Naive thymus-derived CD4-positive, alpha-beta T cell (primary cell): ENCODE data around the gene CTDSP2. TPM values are rescaled to one million over a fixed set of nuclear protein-coding genes. Genes with fewer than 3 reads are reported as not detected.
"Not testable (repeated sequence)": the region's sequence is repeated elsewhere in the genome, so short reads cannot be mapped to it uniquely, and the experiment has no call there.

Source experiments
- ATAC-seq: fragments of 150-1000 bp; cut with Tn5 transposase; 2 replicates; pipeline ENCODE4 v1.10.0; 2021; ENCODE audit warnings: mild to moderate bottlenecking, moderate library complexity
- CTCF ChIA-PET: fragments of 350-600 bp; sonication (Branson Sonifier 250); formaldehyde crosslinking; loops from one replicate; lab custom pipeline; 2021; ENCODE audit warnings: antibody characterized with exemption; lab: Charles Lee
- POLR2A ChIA-PET: fragments of 350-600 bp; sonication (Branson Sonifier 250); formaldehyde crosslinking; loops from one replicate; lab custom pipeline; 2021; ENCODE audit warnings: antibody characterized with exemption, inconsistent platforms; lab: Charles Lee
- DNase-seq, 9 donors: peaks; one replicate each; pipeline versions ENCODE4 v3.0.0 to v3.0.0-alpha.2; 2020 to 2022; ENCODE audit warnings: mixed read lengths in 1 of 9
- H3K27ac ChIP-seq: one replicate; pipeline ENCODE4 v1.7.0; 2013; ENCODE audit warnings: mild to moderate bottlenecking, low read depth, low read length, moderate library complexity
- H3K27me3 ChIP-seq, 2 donors: one replicate each; pipeline ENCODE4 v1.7.0; 2013; ENCODE audit warnings: low read length in 2 of 2, mild to moderate bottlenecking in 2 of 2, moderate library complexity in 2 of 2; ENCODE audit not compliant: control insufficient read depth in 2 of 2, insufficient read depth in 2 of 2
- H3K36me3 ChIP-seq, 3 experiments: 1 replicate in 2 of 3; 2 replicates in 1 of 3; pipeline ENCODE4 v1.7.0; 2013; ENCODE audit warnings: low read length in 3 of 3, mild to moderate bottlenecking in 3 of 3, moderate library complexity in 1 of 3; ENCODE audit not compliant: insufficient read depth in 3 of 3, control insufficient read depth in 2 of 3
- H3K4me1 ChIP-seq, 2 donors: one replicate each; pipeline ENCODE4 v1.7.0; 2013; ENCODE audit warnings: low read length in 2 of 2, mild to moderate bottlenecking in 2 of 2, moderate library complexity in 1 of 2; ENCODE audit not compliant: control insufficient read depth in 2 of 2, insufficient read depth in 2 of 2
- H3K4me3 ChIP-seq: 2 replicates; pipeline ENCODE4 v1.7.0; 2013; ENCODE audit warnings: mild to moderate bottlenecking, low read length
- H3K9me3 ChIP-seq, 3 experiments: 1 replicate in 2 of 3; 2 replicates in 1 of 3; pipeline ENCODE4 v1.7.0; 2013; ENCODE audit warnings: low read length in 3 of 3; ENCODE audit not compliant: control insufficient read depth in 2 of 3
- H3K27ac Mint-ChIP-seq, 9 donors: one replicate each; pipeline ENCODE4 v1.8.0; 2020 to 2022; ENCODE audit warnings: mixed read lengths in 9 of 9, mild to moderate bottlenecking in 8 of 9, moderate library complexity in 5 of 9, inconsistent platforms in 2 of 9
- H3K27me3 Mint-ChIP-seq, 5 donors: one replicate each; pipeline ENCODE4 v1.8.0; 2021 to 2022; ENCODE audit warnings: mixed read lengths in 5 of 5, mild to moderate bottlenecking in 1 of 5
- H3K36me3 Mint-ChIP-seq, 5 donors: one replicate each; pipeline ENCODE4 v1.8.0; 2020 to 2022; ENCODE audit warnings: mixed read lengths in 5 of 5, mild to moderate bottlenecking in 3 of 5, inconsistent platforms in 1 of 5
- H3K4me1 Mint-ChIP-seq, 7 donors: one replicate each; pipeline ENCODE4 v1.8.0; 2020 to 2022; ENCODE audit warnings: mixed read lengths in 7 of 7, mild to moderate bottlenecking in 3 of 7, inconsistent platforms in 1 of 7
- H3K4me3 Mint-ChIP-seq, 10 donors: one replicate each; pipeline ENCODE4 v1.8.0; 2020 to 2022; ENCODE audit warnings: mild to moderate bottlenecking in 10 of 10, mixed read lengths in 10 of 10, moderate library complexity in 6 of 10, inconsistent platforms in 2 of 10
- H3K9me3 Mint-ChIP-seq, 11 donors: one replicate each; pipeline ENCODE4 v1.8.0; 2020 to 2022; ENCODE audit warnings: mixed read lengths in 11 of 11, mild to moderate bottlenecking in 4 of 11, inconsistent platforms in 1 of 11, moderate library complexity in 1 of 11
- intact Hi-C, 2 donors: fragments of 100-400 bp; cut with micrococcal nuclease; formaldehyde crosslinking; loops; one replicate each; pipeline ENCODE4 v1.15.1; 2023
- polyA plus RNA-seq, 2 donors: library from polyadenylated mRNA; unstranded; fragments of 300-500 nt; fragmentation: Illumina TruSeq; gene quantifications; one replicate each; pipeline ENCODE4 v1.2.3, GENCODE V29; 2021
- total RNA-seq, 6 experiments: library from RNA in 5 of 6; stranded (reverse) in 5 of 6; gene quantifications; 1 replicate in 5 of 6; 2 replicates in 1 of 6; pipeline ENCODE4 v1.2.3 and lab custom pipeline; 2021 to 2026

The CTDSP2 gene
- total and polyA plus RNA-seq, 7 experiments from 2014 or later: 86.9 to 295 (median 130) TPM

GRCh38 chr12:57888409-57889157 lies 42.1 kb upstream of the CTDSP2 start:
- DNase-seq (peak in 4 of 9 donors; percentile 21 to 36 (median 28)), ATAC-seq (no peak)
- Histone ChIP-seq H3K36me3 (no peaks in the 10 kb centered on the region), H3K9me3 (peaks cover 0 to 11% (median 0%) of the 10 kb centered on the region in 3 experiments), H3K4me1 (peaks cover 11% of the 10 kb centered on the region in 2 donors), H3K27ac (no peak overlapping the region), H3K4me3 (no peak overlapping the region), H3K27me3 (no peaks in the 10 kb centered on the region)
- Mint-ChIP-seq H3K4me1 (peaks cover 8 to 16% (median 9%) of the 10 kb centered on the region in 7 donors), H3K36me3 (peaks cover 0 to 4% (median 4%) of the 10 kb centered on the region in 5 donors), H3K27me3 (peaks cover 0 to 4% (median 0%) of the 10 kb centered on the region in 5 donors), H3K27ac (peak overlapping the region in 6 of 9 donors; percentile 11 to 54 (median 44)), H3K4me3 (peak overlapping the region in 7 of 10 donors; percentile 37 to 77 (median 49)), H3K9me3 (peaks cover 0 to 18% (median 4%) of the 10 kb centered on the region in 11 donors)
- CTCF ChIA-PET: interaction anchor here (1.0 to 2.2 kb wide), 5 partner anchors 10 to 59 kb away, joined by 3 to 8 read pairs (median 4); no protein-coding TSS in a partner anchor
- POLR2A ChIA-PET: interaction anchor here (1.0 to 2.3 kb wide), 5 partner anchors 9 to 52 kb away, joined by 3 to 10 read pairs (median 4); partner anchors contain the start of gene CTDSP2
- intact Hi-C loops: no loop called here

GRCh38 chr12:57887631-57888408 lies 41.3 kb upstream of the CTDSP2 start:
- Histone ChIP-seq H3K4me3 (no peak overlapping the region), H3K27me3 (no peaks in the 10 kb centered on the region), H3K36me3 (no peaks in the 10 kb centered on the region), H3K4me1 (peaks cover 11% of the 10 kb centered on the region in 2 donors), H3K27ac (no peak overlapping the region), H3K9me3 (peaks cover 0 to 11% (median 0%) of the 10 kb centered on the region in 3 experiments)
- Mint-ChIP-seq H3K27ac (peak overlapping the region in 4 of 9 donors; percentile 7 to 47 (median 29)), H3K9me3 (peaks cover 0 to 25% (median 6%) of the 10 kb centered on the region in 11 donors), H3K4me3 (no peak overlapping the region), H3K36me3 (peaks cover 0 to 6% (median 5%) of the 10 kb centered on the region in 5 donors), H3K4me1 (peaks cover 8 to 16% (median 9%) of the 10 kb centered on the region in 7 donors), H3K27me3 (peaks cover 0 to 4% (median 0%) of the 10 kb centered on the region in 5 donors)
- intact Hi-C loops: no loop called here
- POLR2A ChIA-PET: interaction anchor here (1.0 to 2.3 kb wide), 6 partner anchors 10 to 52 kb away, joined by 3 to 10 read pairs (median 4); partner anchors contain the start of gene CTDSP2
- CTCF ChIA-PET: interaction anchor here (1.4 to 1.5 kb wide), 2 partner anchors 55 to 58 kb away, joined by 4 read pairs; no protein-coding TSS in a partner anchor
- DNase-seq (no peak), ATAC-seq (no peak)

GRCh38 chr12:57886964-57887363 lies 40.4 kb upstream of the CTDSP2 start:
- peak overlapping the region in 4 of 9 donors; percentile 8 to 63 (median 30) for H3K27ac Mint-ChIP-seq
- H3K36me3 Mint-ChIP-seq: not testable (repeated sequence)

GRCh38 chr12:57886542-57886941 lies 40.0 kb upstream of the CTDSP2 start:
- H3K27ac ChIP-seq: no peak overlapping the region
- ChIA-PET CTCF (no interaction called here), POLR2A (interaction anchor here (0.9 to 2.3 kb wide), 3 partner anchors 10 to 50 kb away, joined by 3 to 10 read pairs (median 4); no protein-coding TSS in a partner anchor)
- peaks cover 0 to 11% (median 0%) of the 10 kb centered on the region in 3 experiments for H3K9me3 ChIP-seq
- intact Hi-C loops: no loop called here
- no peaks in the 10 kb centered on the region for H3K36me3 ChIP-seq
- peaks cover 0 to 25% (median 6%) of the 10 kb centered on the region in 11 donors for H3K9me3 Mint-ChIP-seq
- peaks cover 11% of the 10 kb centered on the region in 2 donors for H3K4me1 ChIP-seq
- DNase-seq: no peak
- no peak for ATAC-seq
- H3K27ac Mint-ChIP-seq: peak overlapping the region in 4 of 9 donors; percentile 8 to 63 (median 30)
- peaks cover 5 to 16% (median 9%) of the 10 kb centered on the region in 7 donors for H3K4me1 Mint-ChIP-seq
- H3K27me3 Mint-ChIP-seq: peaks cover 0 to 2% (median 0%) of the 10 kb centered on the region in 5 donors
- no peaks in the 10 kb centered on the region for H3K27me3 ChIP-seq
- no peak overlapping the region for H3K4me3 ChIP-seq
- peaks cover 0 to 6% (median 5%) of the 10 kb centered on the region in 5 donors for H3K36me3 Mint-ChIP-seq
- H3K4me3 Mint-ChIP-seq: no peak overlapping the region

More at GRCh38 chr12:57886964-57887363, 40.4 kb upstream of the CTDSP2 start:
- H3K36me3 ChIP-seq, H3K27ac ChIP-seq, DNase-seq, H3K4me3 ChIP-seq, CTCF ChIA-PET, ATAC-seq, H3K27me3 ChIP-seq, H3K27me3 Mint-ChIP-seq, H3K4me3 Mint-ChIP-seq, intact Hi-C loops: not testable (repeated sequence)
- Mint-ChIP-seq H3K4me1 (peaks cover 5 to 16% (median 9%) of the 10 kb centered on the region in 7 donors), H3K9me3 (peaks cover 0 to 25% (median 6%) of the 10 kb centered on the region in 11 donors)
- H3K4me1 ChIP-seq: peaks cover 11% of the 10 kb centered on the region in 2 donors
- POLR2A ChIA-PET: interaction anchor here (0.9 to 2.3 kb wide), 3 partner anchors 10 to 51 kb away, joined by 3 to 10 read pairs (median 4); no protein-coding TSS in a partner anchor
- peaks cover 0 to 11% (median 0%) of the 10 kb centered on the region in 3 experiments for H3K9me3 ChIP-seq

- no peak for DNase-seq
- Histone ChIP-seq H3K4me3 (no peak overlapping the region), H3K36me3 (no peaks in the 10 kb centered on the region), H3K27me3 (no peaks in the 10 kb centered on the region), H3K9me3 (peaks cover 0 to 11% (median 0%) of the 10 kb centered on the region in 3 experiments), H3K27ac (no peak overlapping the region), H3K4me1 (peaks cover 11% of the 10 kb centered on the region in 2 donors)
- no peak for ATAC-seq
- peaks cover 0 to 6% (median 5%) of the 10 kb centered on the region in 5 donors for H3K36me3 Mint-ChIP-seq
- no peak overlapping the region for H3K4me3 Mint-ChIP-seq
- CTCF ChIA-PET: no interaction called here
- POLR2A ChIA-PET: no interaction called here
- intact Hi-C loops: no loop called here
- H3K27me3 Mint-ChIP-seq: peaks cover 0 to 2% (median 0%) of the 10 kb centered on the region in 5 donors
- H3K27ac Mint-ChIP-seq: no peak overlapping the region
- H3K9me3 Mint-ChIP-seq: peaks cover 0 to 25% (median 6%) of the 10 kb centered on the region in 11 donors
- H3K4me1 Mint-ChIP-seq: peaks cover 5 to 16% (median 9%) of the 10 kb centered on the region in 7 donors
Measured at GRCh38 chr12:57885207-57885606, 38.7 kb upstream of the CTDSP2 start.

DNA sequence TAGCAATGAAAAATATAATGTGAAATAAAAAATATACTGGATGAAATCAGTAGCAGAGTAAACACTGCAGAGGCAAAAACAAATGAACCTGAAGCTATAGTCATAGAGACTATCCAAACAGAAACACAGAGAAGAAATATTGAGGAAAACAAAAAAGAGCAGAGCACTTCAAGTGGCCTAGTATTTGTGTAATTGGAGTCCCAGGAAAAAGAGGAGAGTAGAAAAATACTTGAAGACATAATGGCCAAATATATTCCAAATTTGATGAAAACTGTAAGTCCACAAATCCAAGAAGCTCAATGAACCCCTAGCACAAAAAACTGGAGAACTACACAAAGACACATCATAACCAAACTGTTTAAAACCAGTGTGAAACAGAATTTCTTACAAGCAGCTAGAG lies 37.2 kb upstream of the CTDSP2 start:
- Mint-ChIP-seq H3K9me3 (peaks cover 0 to 25% (median 6%) of the 10 kb centered on the region in 11 donors), H3K27me3 (peaks cover 0 to 2% (median 0%) of the 10 kb centered on the region in 5 donors), H3K27ac (no peak overlapping the region), H3K4me3 (no peak overlapping the region), H3K4me1 (peaks cover 3 to 16% (median 9%) of the 10 kb centered on the region in 7 donors), H3K36me3 (peaks cover 0 to 6% (median 5%) of the 10 kb centered on the region in 5 donors)
- POLR2A ChIA-PET: interaction anchor here (0.6 to 0.7 kb wide), 2 partner anchors 16 to 66 kb away, joined by 3 to 4 read pairs; no protein-coding TSS in a partner anchor
- Histone ChIP-seq H3K36me3 (no peaks in the 10 kb centered on the region), H3K27ac (no peak overlapping the region), H3K9me3 (peaks cover 0 to 11% (median 0%) of the 10 kb centered on the region in 3 experiments), H3K27me3 (no peaks in the 10 kb centered on the region), H3K4me1 (peaks cover 7 to 8% of the 10 kb centered on the region in 2 donors), H3K4me3 (no peak overlapping the region)
- DNase-seq (no peak), ATAC-seq (no peak)
- CTCF ChIA-PET: interaction anchor here (0.7 kb wide), 1 partner anchor 50 kb away, joined by 3 read pairs; no protein-coding TSS in a partner anchor
- intact Hi-C loops: no loop called here
